HG03354 (cell line): ENCODE data around the gene TPMT.
"Not testable (repeated sequence)": the region's sequence is repeated elsewhere in the genome, so short reads cannot be mapped to it uniquely, and the experiment has no call there.

ENCODE experiments used
- ATAC-seq: cut with Tn5 transposase; IDR thresholded peaks from one replicate; pipeline ENCODE4 v1.9.1; 2021; ENCODE audit warnings: mild to moderate bottlenecking; ENCODE audit not compliant: unreplicated experiment, poor library complexity, severe bottlenecking

TPMT gene

GRCh38 chr6:18160911-18161310 lies 6.0 kb upstream of the TPMT start:
- ATAC-seq = no peak

GRCh38 chr6:18155864-18156421 lies 1.1 kb upstream of the TPMT start:
- ATAC-seq = peak; percentile 28

GRCh38 chr6:18155150-18155863 lies 430 bp upstream of the TPMT start, which contains the start of gene KDM1B:
TSS of gene KDM1B (plus strand) at chr6:18155422. CDS start at chr6:18159896, 4,474 bp downstream.
- ATAC-seq = peak; percentile 91

- ATAC-seq = no peak
Observed at GRCh38 chr6:18153311-18153703, 1.6 kb downstream of the TPMT start.

- no peak for ATAC-seq
Observed at GRCh38 chr6:18151801-18152200, 3.1 kb downstream of the TPMT start.

- ATAC-seq = not testable (repeated sequence)
Observed at GRCh38 chr6:18151391-18151790, 3.5 kb downstream of the TPMT start.

- ATAC-seq = no peak
Observed at GRCh38 chr6:18148304-18149025, 6.4 kb downstream of the TPMT start.

- no peak for ATAC-seq
Observed at GRCh38 chr6:18147616-18148015, 7.3 kb downstream of the TPMT start.

- ATAC-seq = no peak
Observed at GRCh38 chr6:18147160-18147559, 7.7 kb downstream of the TPMT start.

GRCh38 chr6:18142591-18142861 lies 12.4 kb downstream of the TPMT start:
- ATAC-seq = no peak

- ATAC-seq = no peak
Observed at GRCh38 chr6:18141805-18142590, 12.9 kb downstream of the TPMT start.

GRCh38 chr6:18139935-18140621 lies 14.8 kb downstream of the TPMT start:
- ATAC-seq = no peak

- no peak for ATAC-seq
Observed at GRCh38 chr6:18138906-18139305, 16.0 kb downstream of the TPMT start.

GRCh38 chr6:18136260-18136659 lies 18.6 kb downstream of the TPMT start:
- ATAC-seq = no peak

GRCh38 chr6:18135171-18135570 lies 19.7 kb downstream of the TPMT start:
- ATAC-seq = no peak

GRCh38 chr6:18132346-18132745 lies 22.5 kb downstream of the TPMT start:
- ATAC-seq = no peak

- no peak for ATAC-seq
Observed at GRCh38 chr6:18126121-18126520, 28.8 kb downstream of the TPMT start.

GRCh38 chr6:18122128-18123093 lies 32.5 kb downstream of the TPMT start, which contains the start of gene NHLRC1:
TSS of gene NHLRC1 (minus strand) at chr6:18122677. CDS start at chr6:18122606, 71 bp downstream.
- peak; percentile 100 for ATAC-seq
